Ovary (tissue), 3 donors: ENCODE measurements around the gene RHD.

Experiments used
- CTCF ChIP-seq, 3 donors: fragments of 450-650 bp in 2 of 3; fragments of 200-600 bp in 1 of 3; IDR thresholded peaks; one replicate each; pipeline versions ENCODE4 v1.5.1 to v1.8.0; 2016 to 2022; ENCODE audit warnings: antibody characterized with exemption in 3 of 3, mild to moderate bottlenecking in 1 of 3
- EP300 ChIP-seq: sonication (generic); formaldehyde crosslinking; IDR thresholded peaks from one replicate; pipeline ENCODE4 v1.6.1; 2017; ENCODE audit warnings: antibody characterized with exemption
- POLR2A ChIP-seq: fragments of 450-650 bp; IDR thresholded peaks from one replicate; pipeline ENCODE4 v1.6.1; 2017; ENCODE audit warnings: antibody characterized with exemption, mild to moderate bottlenecking, moderate library complexity
- donor health status: DM: no; HTN: no; CAD: no.

- TF ChIP-seq CTCF (IDR thresholded peaks at IDR 0.05) (no peak), POLR2A (no peak), EP300 (no peak)
Observed at GRCh38 chr1:25342846-25343245, 70.5 kb downstream of the RHD start.
